ENCODE measurements around the gene SERTAD4.
"Not testable (repeated sequence)": the region's sequence is repeated elsewhere in the genome, so short reads cannot be mapped to it uniquely, and the experiment has no call there.

SERTAD4 gene

GRCh38 chr1:210232511-210233215 lies at the start of gene SERTAD4:
TSS of gene SERTAD4 (plus strand) at chr1:210232796. CDS start at chr1:210237961, 5,165 bp downstream.
- ChIA-PET CTCF (interaction anchor here (1.4 kb wide), 1 partner anchor 14 kb away, joined by 3 read pairs; no protein-coding TSS in a partner anchor), POLR2A (no interaction called here)
- TF ChIP-seq CTCF (IDR thresholded peaks at IDR 0.05; ENCODE audit: control extremely low read depth, extremely low read depth, low read depth, missing control alignments), result no peak
- peak; percentile 20 for DNase-seq (ENCODE audit: extremely low spot score)

- TF ChIP-seq CTCF (IDR thresholded peaks at IDR 0.05; ENCODE audit: control extremely low read depth, extremely low read depth, low read depth, missing control alignments), result no peak
- POLR2A ChIA-PET, result no interaction called here
- CTCF ChIA-PET, result no interaction called here
These were observed 47.5 kb upstream of the SERTAD4 start for GRCh38 chr1:210185063-210185462.

GRCh38 chr1:210187849-210188606 lies 44.6 kb upstream of the SERTAD4 start:
- POLR2A ChIA-PET; CTCF ChIA-PET; DNase-seq (ENCODE audit: extremely low spot score): not testable (repeated sequence)

More at GRCh38 chr1:210185063-210185462, 47.5 kb upstream of the SERTAD4 start:
- no peak for DNase-seq (ENCODE audit: extremely low spot score)

- TF ChIP-seq CTCF (IDR thresholded peaks at IDR 0.05; ENCODE audit: control extremely low read depth, extremely low read depth, low read depth, missing control alignments), result no peak
- ChIA-PET POLR2A (no interaction called here), CTCF (no interaction called here)
- DNase-seq (ENCODE audit: extremely low spot score), result no peak
These were observed 43.2 kb upstream of the SERTAD4 start for GRCh38 chr1:210189426-210189825.

GRCh38 chr1:210195635-210196160 lies 36.9 kb upstream of the SERTAD4 start:
- CTCF ChIA-PET, result no interaction called here
- DNase-seq (ENCODE audit: extremely low spot score), result no peak
- POLR2A ChIA-PET, result no interaction called here
- TF ChIP-seq CTCF (IDR thresholded peaks at IDR 0.05; ENCODE audit: control extremely low read depth, extremely low read depth, low read depth, missing control alignments), result no peak

- DNase-seq (ENCODE audit: extremely low spot score); POLR2A ChIA-PET; CTCF ChIA-PET: not testable (repeated sequence)
These were observed 36.3 kb upstream of the SERTAD4 start for GRCh38 chr1:210196266-210196665.

GRCh38 chr1:210198840-210199239 lies 33.8 kb upstream of the SERTAD4 start:
- ChIA-PET POLR2A (no interaction called here), CTCF (no interaction called here)
- DNase-seq (ENCODE audit: extremely low spot score), result no peak
- no peak for TF ChIP-seq CTCF (IDR thresholded peaks at IDR 0.05; ENCODE audit: control extremely low read depth, extremely low read depth, low read depth, missing control alignments)

Measured in GM10248 (cell line).